Transverse colon (tissue), 4 donors: ENCODE data around the gene CLSTN2. TPM values are rescaled to one million over a fixed set of nuclear protein-coding genes. Genes with fewer than 3 reads are reported as not detected.

ENCODE experiments used
- DNase-seq: peaks from one replicate; pipeline ENCODE4 v3.0.0-alpha.2; 2019
- H3K27ac ChIP-seq, 4 donors: fragments of 200-600 bp; sonication (generic); 2 replicates each; pipeline ENCODE4 v1.5.1; 2016 to 2018; ENCODE audit warnings: inconsistent platforms in 4 of 4
- H3K27me3 ChIP-seq: fragments of 200-600 bp; sonication (generic); 2 replicates; pipeline ENCODE4 v1.5.1; 2017; ENCODE audit warnings: inconsistent platforms
- H3K36me3 ChIP-seq, 4 donors: fragments of 200-600 bp; sonication (generic); 2 replicates each; pipeline ENCODE4 v1.5.1; 2017 to 2019; ENCODE audit warnings: inconsistent platforms in 4 of 4
- H3K4me1 ChIP-seq, 4 donors: fragments of 200-600 bp; sonication (generic); 2 replicates each; pipeline ENCODE4 v1.5.1; 2017 to 2020; ENCODE audit warnings: inconsistent platforms in 4 of 4
- H3K4me3 ChIP-seq, 4 donors: fragments of 200-600 bp; sonication (generic); 1 replicate in 1 of 4; 2 replicates in 3 of 4; pipeline versions ENCODE4 v1.5.1 to v1.6.1; 2017 to 2019; ENCODE audit warnings: inconsistent platforms in 4 of 4
- H3K9me3 ChIP-seq, 2 donors: fragments of 200-600 bp; sonication (generic); 2 replicates each; pipeline ENCODE4 v1.5.1; 2017 to 2019; ENCODE audit warnings: inconsistent platforms in 2 of 2
- EP300 ChIP-seq: sonication (generic); formaldehyde crosslinking; IDR thresholded peaks from one replicate; pipeline ENCODE4 v1.6.1; 2017; ENCODE audit warnings: antibody characterized with exemption, low read depth
- POLR2A ChIP-seq: fragments of 450-650 bp; IDR thresholded peaks from one replicate; pipeline ENCODE4 v1.6.1; 2016; ENCODE audit warnings: antibody characterized with exemption, mild to moderate bottlenecking, moderate library complexity
- POLR2AphosphoS5 ChIP-seq, 3 donors: sonication (generic); formaldehyde crosslinking; IDR thresholded peaks; one replicate each; pipeline ENCODE4 v1.6.1; 2016; ENCODE audit warnings: antibody characterized with exemption in 3 of 3
- WGBS, 2 donors: methylation state at CpG; one replicate each; pipeline ENCODE4 v1.1.5; 2018; ENCODE audit warnings: low coverage in 1 of 2; 5-methylcytosine and 5-hydroxymethylcytosine counted together
- in situ Hi-C, 4 donors: fragments of 200-750 bp; cut with MboI; loops; one replicate each; pipeline versions ENCODE4 v1.15.0 to v1.15.1; 2017; ENCODE audit warnings: low sequenced_read_pairs in 3 of 4, low pct_ligation_motif_present in 1 of 4, low pct_unique_long_range_greater_than_20kb in 1 of 4
- intact Hi-C: fragments of 100-400 bp; cut with DNase I; formaldehyde crosslinking; loops from one replicate; pipeline ENCODE4 v1.15.1; 2023; ENCODE audit warnings: low total_unique reads
- total RNA-seq, 4 donors: library from RNA; depleted of rRNA; stranded (reverse); fragments of >200 nt; gene quantifications; one replicate each; pipeline ENCODE4 v1.1.0, GENCODE V29; 2016
- TF ChIP-seq, protein P1 (sequence below), 5 experiments: fragments of 200-600 bp in 3 of 5; fragments of 450-650 bp in 2 of 5; sonication (generic) in 3 of 5; IDR thresholded peaks; 1 replicate in 2 of 5; 2 replicates in 3 of 5; pipeline ENCODE4 v1.5.1; 2016 to 2017; ENCODE audit warnings: antibody characterized with exemption in 5 of 5, inconsistent platforms in 3 of 5, mild to moderate bottlenecking in 2 of 5, moderate library complexity in 1 of 5

CLSTN2 gene
- total RNA-seq, 4 donors from 2014 or later, result 0.60 to 9.0 (median 2.2) TPM

DNA sequence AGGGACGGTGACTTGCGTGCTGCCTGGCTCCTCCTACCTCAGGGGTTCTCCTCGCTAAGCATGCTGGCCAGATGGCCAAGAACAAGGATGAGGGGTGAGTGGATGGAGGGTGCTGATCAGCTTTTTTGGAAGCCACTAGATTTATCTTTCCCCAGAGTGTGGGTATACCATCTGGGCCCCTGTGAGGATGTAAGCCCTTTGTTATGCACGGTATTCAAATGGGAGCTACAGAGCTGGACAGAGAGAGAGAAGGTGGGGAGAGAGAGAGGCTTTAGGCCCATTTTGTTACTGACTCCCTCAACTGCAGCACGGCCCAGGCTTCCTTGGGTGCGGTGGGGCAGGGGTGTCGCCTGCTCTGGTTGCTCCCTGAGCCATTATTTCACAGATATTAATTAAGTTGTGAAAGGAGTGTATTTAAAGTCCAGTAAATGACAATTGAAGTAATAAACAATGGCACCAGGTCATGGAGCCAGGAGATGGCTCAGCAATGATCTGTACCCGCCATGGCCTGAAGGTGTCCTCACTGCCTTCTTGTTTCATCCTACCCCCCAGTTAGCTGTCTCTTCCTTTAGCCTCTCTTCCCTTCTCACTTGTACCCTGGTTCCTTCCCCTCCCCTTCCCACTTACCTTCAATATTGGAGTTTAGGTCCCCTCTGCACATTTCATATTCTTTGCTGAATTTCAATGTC, 158.0 kb downstream of the CLSTN2 start:
- 83 to 85% methylated on average over 4 to 8 of the region's 8 CpGs for WGBS, 2 donors
- H3K36me3 ChIP-seq, result no peaks in the 10 kb centered on the region
- no peak for DNase-seq
- in situ Hi-C loops (no loop called here), intact Hi-C loops (no loop called here)
- H3K9me3 ChIP-seq, result no peaks in the 10 kb centered on the region
- H3K27me3 ChIP-seq, result no peaks in the 10 kb centered on the region
- H3K4me3 ChIP-seq, result no peak overlapping the region
- H3K27ac ChIP-seq, result no peak overlapping the region
- TF ChIP-seq, protein P1, sequence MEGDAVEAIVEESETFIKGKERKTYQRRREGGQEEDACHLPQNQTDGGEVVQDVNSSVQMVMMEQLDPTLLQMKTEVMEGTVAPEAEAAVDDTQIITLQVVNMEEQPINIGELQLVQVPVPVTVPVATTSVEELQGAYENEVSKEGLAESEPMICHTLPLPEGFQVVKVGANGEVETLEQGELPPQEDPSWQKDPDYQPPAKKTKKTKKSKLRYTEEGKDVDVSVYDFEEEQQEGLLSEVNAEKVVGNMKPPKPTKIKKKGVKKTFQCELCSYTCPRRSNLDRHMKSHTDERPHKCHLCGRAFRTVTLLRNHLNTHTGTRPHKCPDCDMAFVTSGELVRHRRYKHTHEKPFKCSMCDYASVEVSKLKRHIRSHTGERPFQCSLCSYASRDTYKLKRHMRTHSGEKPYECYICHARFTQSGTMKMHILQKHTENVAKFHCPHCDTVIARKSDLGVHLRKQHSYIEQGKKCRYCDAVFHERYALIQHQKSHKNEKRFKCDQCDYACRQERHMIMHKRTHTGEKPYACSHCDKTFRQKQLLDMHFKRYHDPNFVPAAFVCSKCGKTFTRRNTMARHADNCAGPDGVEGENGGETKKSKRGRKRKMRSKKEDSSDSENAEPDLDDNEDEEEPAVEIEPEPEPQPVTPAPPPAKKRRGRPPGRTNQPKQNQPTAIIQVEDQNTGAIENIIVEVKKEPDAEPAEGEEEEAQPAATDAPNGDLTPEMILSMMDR (IDR thresholded peaks at IDR 0.05), result no peak
- TF ChIP-seq POLR2A (no peak), EP300 (no peak), POLR2AphosphoS5 (IDR thresholded peaks at IDR 0.05) (no peak)
- H3K4me1 ChIP-seq, result peaks cover 0 to 7% (median 0%) of the 10 kb centered on the region in 4 donors

DNA sequence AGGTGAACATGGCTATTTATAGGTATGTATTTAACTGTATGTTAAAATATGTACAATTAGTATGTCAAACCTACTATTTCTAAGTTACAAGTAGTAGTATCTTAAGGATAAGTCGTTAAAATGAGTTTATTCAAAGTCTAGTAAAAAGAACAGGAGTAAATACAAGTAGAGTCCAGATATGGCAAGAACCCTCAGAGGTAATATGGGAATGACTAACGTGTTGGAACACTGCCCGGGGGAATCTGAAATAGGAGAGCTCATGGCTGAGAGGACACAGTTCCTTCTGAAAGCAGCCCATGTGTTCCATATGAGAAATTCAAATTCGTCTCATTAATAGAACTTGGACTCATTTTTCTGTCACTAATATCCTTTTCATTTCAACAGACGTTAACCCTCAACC, 158.8 kb downstream of the CLSTN2 start:
- Histone ChIP-seq H3K27ac (no peak overlapping the region), H3K4me1 (peaks cover 0 to 7% (median 0%) of the 10 kb centered on the region in 4 donors), H3K4me3 (no peak overlapping the region), H3K27me3 (no peaks in the 10 kb centered on the region), H3K36me3 (no peaks in the 10 kb centered on the region), H3K9me3 (no peaks in the 10 kb centered on the region)
- intact Hi-C loops, result no loop called here
- in situ Hi-C loops, result no loop called here
- WGBS, 2 donors, result 25 to 26% methylated on average over 5 of the region's 5 CpGs
- TF ChIP-seq EP300, result no peak
- TF ChIP-seq, protein P1 (IDR thresholded peaks at IDR 0.05), result no peak
- peak; percentile 71 for DNase-seq

DNA sequence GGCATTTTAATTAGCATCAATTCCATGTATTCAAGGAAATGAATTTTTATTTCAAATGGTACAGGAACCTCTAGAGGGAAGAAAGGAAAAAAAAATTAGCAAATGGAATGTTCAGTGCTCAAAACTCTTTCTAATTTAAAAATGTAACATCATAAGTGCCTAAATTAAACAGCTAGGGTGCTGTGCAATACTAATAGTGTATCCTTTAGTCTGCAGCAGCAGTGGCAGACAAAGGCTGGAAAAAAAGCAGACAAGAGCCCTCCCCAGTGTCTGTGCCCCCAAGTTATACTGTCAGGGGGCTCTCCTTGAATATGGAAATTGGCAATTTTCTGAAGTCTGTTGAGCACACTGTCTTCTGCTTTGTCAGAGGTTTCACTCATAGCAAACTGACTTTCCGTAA, 159.5 kb downstream of the CLSTN2 start:
- no peaks in the 10 kb centered on the region for H3K9me3 ChIP-seq

DNA sequence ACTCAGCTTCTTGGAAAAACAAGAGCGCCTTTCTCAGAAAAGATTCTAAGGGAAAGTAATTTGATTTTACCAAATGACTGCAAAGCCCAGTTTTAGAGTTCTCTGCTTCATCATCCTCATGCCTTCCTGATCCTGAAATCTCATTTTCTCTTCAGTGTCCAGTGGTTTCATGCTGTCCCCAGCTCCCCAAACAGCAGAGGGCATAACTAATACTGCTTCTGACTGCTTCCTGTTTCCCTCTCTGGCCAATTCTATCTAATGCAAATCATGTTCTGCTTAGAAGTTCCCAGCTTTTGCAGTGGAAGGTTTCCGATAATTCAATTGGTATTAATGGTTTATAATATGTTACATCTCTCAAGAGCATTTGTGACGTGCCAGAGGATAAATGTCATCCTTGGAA, 161.1 kb downstream of the CLSTN2 start:
- TF ChIP-seq EP300, result no peak
- TF ChIP-seq, protein P1 (IDR thresholded peaks at IDR 0.05), result no peak
- no peak for TF ChIP-seq POLR2AphosphoS5 (IDR thresholded peaks at IDR 0.05)
- no peak for TF ChIP-seq POLR2A
- 84 to 90% methylated on average over 2 to 3 of the region's 3 CpGs for WGBS, 2 donors

More for the DNA sequence above, 159.5 kb downstream of the CLSTN2 start:
- Histone ChIP-seq H3K4me1 (peaks cover 0 to 7% (median 0%) of the 10 kb centered on the region in 4 donors), H3K27ac (no peak overlapping the region), H3K27me3 (no peaks in the 10 kb centered on the region), H3K4me3 (no peak overlapping the region), H3K36me3 (no peaks in the 10 kb centered on the region)
- TF ChIP-seq POLR2A (no peak), POLR2AphosphoS5 (IDR thresholded peaks at IDR 0.05) (no peak), EP300 (no peak)
- TF ChIP-seq, protein P1 (IDR thresholded peaks at IDR 0.05), result no peak
- intact Hi-C loops, result no loop called here
- in situ Hi-C loops, result no loop called here
- 100% methylated on average over 1 of the region's 1 CpG for WGBS, 2 donors
- no peak for DNase-seq

More for the DNA sequence above, 161.1 kb downstream of the CLSTN2 start:
- DNase-seq, result no peak
- intact Hi-C loops (no loop called here), in situ Hi-C loops (no loop called here)
- H3K27me3 ChIP-seq, result no peaks in the 10 kb centered on the region
- no peaks in the 10 kb centered on the region for H3K9me3 ChIP-seq
- H3K4me1 ChIP-seq, result peaks cover 0 to 7% (median 0%) of the 10 kb centered on the region in 4 donors
- no peak overlapping the region for H3K4me3 ChIP-seq
- H3K27ac ChIP-seq, result no peak overlapping the region
- no peaks in the 10 kb centered on the region for H3K36me3 ChIP-seq
